Stimulated activated CD4-positive, alpha-beta T cell treated with anti-CD3 and anti-CD28 coated beads, Interleukin-2, amount 100 ng/mL, for 48 hours (primary cell): Measurements from ENCODE around the gene SPON1.
"Not testable (repeated sequence)": the region's sequence is repeated elsewhere in the genome, so short reads cannot be mapped to it uniquely, and the experiment has no call there.

ENCODE experiments used
- DNase-seq, 2 donors: peaks; one replicate each; pipeline ENCODE4 v3.0.0-alpha.2; 2020

Gene SPON1

DNA sequence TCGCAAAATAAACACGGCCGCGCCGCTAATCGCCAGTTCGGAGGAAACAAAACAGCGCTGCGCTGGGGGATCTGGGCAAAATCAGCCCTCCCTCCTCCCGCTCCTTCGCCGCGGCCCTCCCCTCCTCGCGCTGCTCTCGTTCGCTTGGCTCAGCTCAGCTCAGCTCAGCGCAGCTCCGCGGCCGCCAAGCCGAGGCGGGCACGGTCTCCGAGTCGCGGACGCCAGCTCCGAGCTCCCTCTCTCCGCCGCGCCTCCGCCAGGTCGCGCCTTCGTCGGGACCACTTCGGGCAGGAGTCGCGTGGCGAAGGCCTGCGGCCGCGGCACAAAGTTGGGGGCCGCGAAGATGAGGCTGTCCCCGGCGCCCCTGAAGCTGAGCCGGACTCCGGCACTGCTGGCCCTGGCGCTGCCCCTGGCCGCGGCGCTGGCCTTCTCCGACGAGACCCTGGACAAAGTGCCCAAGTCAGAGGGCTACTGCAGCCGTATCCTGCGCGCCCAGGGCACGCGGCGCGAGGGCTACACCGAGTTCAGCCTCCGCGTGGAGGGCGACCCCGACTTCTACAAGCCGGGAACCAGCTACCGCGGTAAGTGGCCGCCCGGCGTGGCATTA lies at the start of gene SPON1:
Gene SPON1, plus strand, starts transcription at position 162 of the 607 bp plus-strand sequence. Its CDS starts 182 bp downstream, at position 344.
- DNase-seq, result peak; percentile 22 to 29

DNA sequence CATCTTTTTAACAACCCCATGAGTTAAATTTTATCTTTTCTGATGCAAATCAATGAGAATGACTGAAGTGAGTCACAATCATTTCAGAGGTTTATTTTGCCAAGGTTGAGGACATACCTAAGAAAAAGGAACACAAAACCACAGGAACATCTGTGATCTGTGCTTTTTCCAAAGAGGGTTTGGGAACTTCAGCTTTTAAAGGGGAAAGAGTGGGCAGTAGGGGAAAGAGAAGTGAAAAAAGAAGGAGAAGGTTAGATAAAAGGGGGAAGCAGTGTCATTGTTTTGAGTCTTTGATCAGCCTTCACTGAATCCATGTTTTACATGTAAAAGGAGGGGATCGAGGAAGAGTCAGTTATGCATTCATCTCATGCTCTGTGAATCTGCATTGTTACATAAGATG lies 45.3 kb upstream of the SPON1 start:
- DNase-seq, result no peak

DNA sequence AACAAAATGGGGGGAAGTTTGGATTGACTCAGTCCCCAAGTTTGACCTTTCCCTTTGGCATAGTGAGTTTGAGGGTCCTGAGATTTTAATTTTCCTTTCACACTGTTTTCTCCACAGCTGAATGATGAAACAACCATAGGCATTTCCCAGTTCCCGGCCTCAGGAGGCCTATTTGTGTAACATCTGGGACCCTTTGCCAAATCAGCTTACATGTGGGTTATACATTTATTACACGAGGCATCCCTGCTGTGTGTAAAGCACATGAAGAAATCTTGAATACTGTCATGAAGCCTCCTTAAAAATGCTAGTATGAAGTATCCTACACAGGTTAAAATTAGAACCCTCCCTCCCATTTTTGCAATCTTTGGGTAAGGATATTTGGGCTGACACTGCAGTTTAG lies 44.6 kb upstream of the SPON1 start:
- DNase-seq, result no peak

DNA sequence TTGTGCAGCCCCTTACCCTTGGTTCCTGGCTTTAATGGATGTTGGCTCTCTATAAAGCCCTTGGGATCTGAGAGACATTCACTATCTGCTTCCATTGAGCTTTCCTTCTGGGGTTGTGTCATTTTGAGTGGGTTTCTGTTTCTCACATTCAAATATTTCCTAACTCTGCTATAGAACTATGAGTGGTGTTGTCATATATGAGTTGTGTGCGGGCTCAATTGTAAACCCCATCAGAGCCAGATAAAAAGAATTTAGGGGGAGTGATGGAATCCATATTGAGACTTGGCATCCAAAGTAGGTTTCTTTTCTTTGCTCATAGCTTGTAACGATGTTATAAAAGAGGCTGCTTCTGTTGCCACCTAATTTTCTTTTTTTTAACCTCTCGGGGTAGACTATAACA lies 41.8 kb upstream of the SPON1 start:
- no peak for DNase-seq

DNA sequence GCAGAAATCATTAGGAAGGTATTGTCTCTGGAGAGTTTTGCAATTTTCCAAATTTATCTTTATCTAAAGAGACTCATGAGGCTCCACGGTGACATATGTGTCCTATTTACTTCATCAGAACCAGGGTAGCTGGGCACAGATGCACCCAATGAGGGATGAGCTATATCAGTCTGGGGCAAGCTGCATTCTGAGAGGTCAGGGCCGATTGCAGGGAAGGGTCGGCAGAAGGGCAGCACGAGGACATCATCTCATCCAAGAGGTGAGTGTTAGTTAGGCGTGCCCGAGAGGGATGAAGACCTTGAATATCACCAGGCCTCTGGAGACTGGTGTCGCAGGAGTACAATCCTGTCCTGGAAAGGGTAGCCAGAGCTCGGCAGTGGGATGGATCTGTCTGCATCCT lies 41.0 kb upstream of the SPON1 start:
- DNase-seq, result no peak

DNA sequence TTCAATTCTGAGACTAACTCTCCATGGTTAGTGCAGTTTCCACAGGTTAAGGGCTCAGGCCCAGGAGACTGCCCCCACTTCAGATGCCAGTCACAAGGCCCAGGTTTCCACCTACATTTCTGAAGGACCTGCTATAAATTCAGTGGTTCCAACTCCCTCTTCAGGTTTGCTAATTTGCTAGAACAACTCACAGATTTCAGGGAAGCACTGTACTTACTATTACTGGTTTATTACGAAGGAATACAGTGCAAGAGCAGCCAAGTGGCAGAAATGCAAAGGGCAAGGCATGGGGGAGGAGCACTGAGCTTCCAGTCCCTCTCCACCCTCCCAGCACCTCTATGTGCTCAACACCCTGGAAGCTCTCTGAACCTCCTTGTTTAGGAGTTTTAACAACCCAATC lies 39.3 kb upstream of the SPON1 start:
- no peak for DNase-seq

DNA sequence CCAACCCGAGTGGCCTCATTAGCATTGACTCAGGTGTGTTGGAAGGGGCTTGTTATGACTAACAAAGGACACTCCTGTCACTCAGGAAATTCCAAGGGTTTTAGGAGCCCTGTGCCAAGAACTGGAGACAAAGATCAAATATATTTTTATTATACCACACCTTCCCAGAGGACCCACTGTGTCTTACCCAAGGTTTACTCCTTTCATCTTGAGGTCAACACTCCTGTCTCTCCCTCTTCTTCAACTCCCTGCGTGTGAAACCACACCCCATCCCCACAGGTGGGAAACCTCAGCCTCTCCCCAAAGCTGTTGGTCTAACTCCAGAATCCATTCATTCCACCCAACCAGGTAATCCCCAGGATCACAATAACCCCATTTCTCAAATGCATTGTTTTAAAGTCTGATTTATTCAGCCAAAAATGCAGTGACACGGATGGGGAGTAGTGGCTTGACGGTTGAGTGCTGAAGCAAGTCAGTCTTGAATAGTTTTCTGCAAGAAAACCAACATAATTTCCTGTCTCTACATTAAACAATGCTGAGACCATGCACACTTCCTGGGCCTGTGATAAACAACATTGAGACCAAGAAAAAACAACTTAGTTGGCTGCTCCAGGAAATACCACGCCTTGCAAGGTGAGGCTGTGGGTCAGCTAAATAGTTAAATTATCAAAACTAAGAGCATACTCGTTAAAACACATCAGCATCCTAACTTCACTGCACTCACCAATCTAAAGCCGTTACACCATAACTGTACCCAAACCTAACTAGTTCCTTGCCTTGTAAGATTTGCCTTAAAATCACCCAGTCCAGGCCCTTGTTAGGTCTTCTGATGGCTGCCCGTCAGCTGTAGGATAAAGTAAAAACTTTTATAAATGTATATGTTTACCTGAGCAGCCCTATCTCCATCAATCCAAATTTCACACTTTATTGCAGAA lies 38.5 kb upstream of the SPON1 start:
- no peak for DNase-seq

DNA sequence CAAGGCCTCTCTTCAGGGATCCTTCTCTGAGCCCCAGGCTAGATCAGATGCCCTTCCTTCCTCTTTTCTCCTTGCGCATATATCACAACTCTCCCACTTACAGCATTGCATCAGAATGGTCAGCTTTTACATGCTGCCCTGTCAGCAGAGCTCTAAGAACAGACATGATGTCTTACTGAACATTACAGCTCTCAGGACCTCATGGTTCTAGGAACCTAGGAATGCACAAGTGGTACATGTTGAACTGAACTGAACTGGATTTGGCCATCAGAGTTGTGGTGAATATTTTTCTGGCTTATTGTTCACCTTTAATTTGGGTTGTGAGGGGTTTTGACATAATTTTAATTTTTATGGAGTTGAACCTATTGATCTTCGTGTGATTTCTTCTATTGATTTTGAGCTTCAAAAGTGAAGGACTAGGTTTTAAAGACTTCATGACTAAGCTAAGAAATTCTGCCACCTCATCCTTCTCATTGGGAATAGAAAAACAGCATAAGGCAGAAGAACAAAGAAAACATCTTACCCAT lies 37.7 kb upstream of the SPON1 start:
- DNase-seq, result no peak

DNA sequence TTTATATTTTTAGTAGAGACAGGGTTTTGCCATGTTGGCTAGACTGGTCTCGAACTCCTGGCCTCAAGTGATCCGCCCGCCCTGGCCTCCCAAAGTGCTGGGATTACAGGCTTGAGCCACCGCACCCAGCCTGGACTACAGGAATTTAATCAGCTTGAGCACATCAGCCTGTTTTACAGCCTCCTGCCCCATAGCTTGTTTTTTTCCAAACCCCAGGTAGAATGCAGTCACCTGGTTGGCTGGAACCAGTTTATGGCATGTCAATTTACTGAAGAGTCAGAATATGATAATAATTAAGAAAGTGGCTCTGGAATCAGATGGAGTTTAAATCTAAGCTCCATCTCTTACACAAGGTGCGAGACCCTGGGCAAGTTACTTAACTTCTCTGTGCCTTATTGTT lies 36.2 kb upstream of the SPON1 start:
- DNase-seq, result not testable (repeated sequence)

DNA sequence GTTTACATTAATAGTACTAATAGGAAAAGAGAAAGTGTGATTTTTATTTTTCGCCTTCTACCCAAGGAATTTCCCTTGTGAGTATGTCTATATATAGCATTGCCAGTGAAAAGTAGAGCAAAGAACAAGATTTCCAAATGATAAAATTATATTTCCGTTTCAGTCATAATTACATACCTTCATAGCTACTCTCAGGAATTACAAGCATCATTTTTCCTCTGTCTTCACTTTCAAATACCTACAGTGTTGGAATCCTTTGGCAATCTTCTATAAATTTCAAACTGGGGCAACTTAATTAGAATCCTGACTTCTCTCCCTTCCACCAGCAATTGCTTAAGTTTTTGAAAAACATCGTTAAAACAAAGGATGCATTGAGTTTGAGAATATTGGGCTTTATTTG lies 35.5 kb upstream of the SPON1 start:
- DNase-seq, result no peak

DNA sequence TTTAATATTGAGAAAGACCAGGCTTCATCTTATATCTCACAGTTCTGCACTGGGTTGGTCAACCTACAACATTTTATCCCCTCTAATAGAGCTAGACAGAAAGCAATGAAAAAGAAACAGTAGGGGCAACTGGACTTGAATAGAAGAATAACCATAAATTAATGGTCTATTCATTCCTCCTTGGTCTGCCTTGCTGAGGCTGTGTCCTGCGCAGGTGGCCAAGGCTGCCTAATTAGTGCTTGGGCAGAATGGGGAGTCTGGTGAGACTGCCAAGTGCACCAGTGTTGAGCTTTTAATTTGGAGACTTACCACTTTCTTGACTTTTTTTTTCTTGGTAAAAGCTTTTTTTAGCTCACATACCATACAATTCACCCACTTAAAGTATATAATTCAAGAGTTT lies 35.0 kb upstream of the SPON1 start:
- DNase-seq, result no peak

DNA sequence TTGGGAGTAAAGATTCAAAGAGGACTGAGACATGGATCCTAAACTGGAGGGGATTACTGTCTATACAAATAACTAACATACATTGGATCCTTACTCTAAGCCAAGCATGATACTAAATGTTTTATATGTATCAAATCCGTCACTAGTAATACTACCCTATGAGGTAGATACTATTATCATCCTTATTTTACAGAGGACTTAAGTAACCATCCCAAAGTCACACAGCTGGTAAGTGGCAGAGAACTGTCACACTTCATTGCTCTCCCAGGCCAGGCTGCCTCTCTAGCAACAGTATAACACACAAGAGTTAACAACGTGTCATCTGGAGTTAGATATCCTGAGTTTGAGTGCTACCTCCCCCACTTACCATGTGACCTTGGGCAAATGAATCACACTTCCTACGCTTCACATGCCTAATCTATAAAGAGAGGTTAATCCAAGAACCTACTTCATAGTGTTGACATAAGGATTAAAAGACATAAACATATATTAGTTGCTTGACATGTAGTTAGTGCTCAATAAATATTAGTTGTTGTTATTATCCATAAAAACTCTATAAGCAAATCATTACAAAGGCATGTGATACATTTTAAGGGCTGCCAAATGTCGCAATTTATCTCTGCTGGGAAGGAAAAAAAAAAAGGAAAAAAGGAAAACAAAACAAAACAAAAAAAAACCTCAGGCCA lies 33.8 kb upstream of the SPON1 start:
- DNase-seq, result no peak

DNA sequence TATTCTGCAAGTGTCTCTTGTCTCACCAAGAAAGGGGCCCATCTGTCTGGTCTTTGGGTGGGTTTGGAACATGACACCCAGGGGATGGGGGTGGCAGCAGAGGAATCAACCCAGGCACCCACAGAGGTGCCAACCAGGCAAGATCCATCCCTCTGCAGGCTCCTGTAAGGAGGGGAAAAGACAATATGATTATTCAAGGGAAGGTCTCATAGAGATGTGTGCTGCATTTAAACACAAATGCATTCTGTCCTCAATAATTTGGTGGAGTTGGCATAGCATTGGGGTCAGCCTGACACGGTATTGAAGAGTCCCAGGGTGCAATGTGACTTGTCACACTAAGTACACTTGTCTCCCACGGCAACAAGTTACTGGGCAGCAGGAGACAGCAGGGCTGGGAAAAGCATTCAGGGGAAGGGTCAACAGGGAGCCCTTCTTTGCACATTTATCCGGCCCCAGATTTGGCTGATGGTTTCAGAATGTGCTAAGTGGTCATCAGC lies 33.1 kb upstream of the SPON1 start:
- no peak for DNase-seq

DNA sequence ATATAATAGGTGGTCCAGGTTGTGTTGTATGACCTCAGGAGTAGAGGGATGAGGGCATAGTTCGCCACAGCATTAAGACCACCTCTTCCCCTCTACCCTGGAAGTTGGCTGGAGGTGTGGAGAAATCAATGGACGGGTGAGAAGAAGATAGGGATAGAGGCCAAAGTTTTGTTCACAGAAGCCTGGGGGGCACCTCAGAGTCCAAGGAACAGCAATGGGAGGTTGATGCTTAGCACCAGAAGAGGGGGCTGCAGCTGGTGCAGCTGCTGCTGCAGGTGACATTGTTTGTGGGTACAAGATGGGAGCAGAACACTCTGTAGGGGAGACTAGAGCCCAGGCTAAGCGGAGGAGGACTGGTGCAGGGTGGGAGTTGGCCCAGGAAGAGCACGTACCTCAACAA lies 31.2 kb upstream of the SPON1 start:
- no peak for DNase-seq

DNA sequence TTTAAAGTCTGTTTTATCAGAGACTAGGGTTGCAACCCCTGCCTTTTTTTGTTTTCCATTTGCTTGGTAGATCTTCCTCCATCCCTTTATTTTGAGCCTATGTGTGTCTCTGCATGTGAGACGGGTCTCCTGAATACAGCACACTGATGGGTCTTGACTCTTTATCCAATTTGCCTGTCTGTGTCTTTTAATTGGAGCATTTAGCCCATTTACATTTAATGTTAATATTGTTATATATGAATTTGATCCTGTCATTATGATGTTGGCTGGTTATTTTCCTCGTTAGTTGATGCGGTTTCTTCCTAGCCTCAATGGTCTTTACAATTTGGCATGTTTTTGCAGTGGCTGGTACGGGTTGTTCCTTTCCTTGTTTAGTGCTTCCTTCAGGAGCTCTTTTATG lies 25.4 kb upstream of the SPON1 start:
- DNase-seq, result not testable (repeated sequence)

DNA sequence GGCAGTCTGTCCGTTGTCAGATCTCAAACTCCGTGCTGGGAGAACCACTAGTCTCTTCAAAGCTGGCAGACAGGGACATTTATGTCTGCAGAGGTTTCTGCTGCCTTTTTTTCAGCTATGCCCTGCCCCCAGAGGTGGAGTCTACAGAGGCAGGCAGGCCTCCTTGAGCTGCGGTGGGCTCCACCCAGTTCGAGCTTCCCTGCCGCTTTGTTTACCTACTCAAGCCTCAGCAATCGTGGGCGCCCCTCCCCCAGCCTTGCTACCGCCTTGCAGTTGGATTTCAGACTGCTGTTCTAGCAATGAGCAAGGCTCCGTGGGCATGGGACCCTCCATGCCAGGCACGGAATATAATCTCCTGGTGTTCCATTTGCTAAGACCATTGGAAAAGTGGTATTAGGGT lies 23.7 kb upstream of the SPON1 start:
- DNase-seq, result not testable (repeated sequence)

DNA sequence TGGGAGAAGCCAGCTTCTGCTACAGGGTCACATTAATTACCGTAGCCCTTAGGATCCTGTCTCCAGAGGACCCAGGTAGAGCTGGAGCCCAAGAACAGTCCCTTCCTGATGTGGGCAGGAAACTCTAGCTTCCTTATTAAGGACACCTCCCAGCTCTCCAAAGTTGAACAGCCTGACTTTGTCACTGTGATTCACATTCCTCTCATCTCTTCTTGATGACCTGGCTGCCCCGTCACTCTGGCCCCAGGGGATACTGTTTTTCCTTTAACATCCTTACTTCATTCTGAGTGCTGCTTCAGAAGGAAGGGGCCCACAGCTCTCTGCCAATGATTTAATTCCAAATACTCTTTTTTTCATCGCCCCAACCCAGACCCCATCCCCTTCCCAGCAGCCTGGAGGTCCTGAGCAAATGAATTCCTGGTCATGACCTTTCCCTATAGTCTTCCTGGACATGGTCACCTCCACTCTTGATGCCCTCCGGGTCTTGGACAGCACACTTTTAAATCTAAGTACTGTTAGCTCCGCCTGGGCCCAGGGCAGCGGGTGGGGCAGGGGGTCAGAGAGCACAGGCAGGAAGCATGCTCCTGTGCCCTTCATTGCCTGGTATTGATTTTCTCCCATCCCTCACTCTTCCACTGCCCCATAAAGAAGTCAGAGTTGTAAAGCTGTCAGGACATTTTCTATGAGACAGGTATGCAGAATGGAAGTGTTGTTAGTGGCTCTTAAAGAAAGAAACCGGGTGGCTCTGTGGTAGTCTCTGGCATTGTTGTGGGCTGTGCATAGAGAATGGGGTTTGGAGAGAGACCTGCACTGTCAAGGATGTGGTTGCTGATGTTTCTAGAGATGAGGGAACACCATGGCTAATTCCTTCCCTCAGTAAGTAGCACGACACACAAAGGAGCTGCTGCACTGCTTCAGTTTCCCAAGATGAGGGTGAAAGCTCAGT lies 22.3 kb upstream of the SPON1 start:
- DNase-seq, result no peak

DNA sequence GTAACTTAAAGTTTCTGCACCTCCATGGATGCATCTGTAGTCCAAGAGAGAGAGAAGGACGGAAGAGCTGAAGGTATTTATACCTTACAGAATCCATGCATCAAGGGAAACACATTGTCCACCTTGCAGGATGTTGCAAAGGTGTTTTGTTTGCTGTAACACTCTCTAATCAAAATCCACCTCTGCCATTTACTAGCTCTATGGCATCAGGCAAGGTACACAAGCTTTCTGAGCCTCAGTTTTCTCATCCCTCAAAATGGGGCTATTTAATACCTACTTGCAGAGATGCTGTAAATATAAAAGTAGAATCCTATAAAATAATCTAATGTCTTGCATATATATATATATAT lies 21.6 kb upstream of the SPON1 start:
- DNase-seq, result no peak

DNA sequence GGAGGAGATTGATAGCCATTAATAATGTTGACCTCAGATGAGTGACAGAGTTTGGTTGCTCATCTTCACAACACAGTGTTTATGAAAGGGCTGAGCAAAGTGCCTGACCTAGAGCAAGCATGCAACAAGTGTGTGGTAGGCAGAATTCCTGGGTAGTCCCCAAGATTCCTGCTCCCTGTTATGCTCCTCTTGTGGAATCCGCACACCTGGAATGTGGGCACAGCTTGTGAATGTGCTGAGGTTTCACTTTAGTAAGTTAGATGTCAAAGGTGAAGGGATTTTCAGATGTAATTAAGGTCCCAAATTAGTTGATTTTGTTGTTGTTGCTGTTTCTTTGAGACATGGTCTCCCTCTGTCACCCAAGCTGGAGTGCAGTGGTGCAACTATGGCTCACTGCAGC lies 20.7 kb upstream of the SPON1 start:
- DNase-seq, result no peak

DNA sequence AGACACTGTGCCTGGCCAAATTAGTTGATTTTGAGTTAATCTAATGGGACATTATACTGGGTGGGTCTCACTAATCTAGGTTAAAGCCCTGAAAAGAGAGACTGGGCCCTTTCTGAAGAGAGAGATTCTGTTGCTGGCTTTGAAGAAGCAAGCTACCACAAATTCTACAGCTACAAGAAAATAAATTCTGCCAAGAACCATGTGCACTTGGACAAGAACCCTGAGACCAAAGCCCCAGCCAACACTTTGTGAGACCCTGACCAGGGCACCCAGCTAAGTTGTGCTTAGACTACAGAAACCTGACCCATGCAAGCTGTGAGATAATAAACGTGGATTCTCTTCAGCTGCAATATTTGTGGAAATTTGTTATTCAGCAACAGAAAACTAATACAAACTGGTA lies 20.1 kb upstream of the SPON1 start:
- DNase-seq, result no peak

DNA sequence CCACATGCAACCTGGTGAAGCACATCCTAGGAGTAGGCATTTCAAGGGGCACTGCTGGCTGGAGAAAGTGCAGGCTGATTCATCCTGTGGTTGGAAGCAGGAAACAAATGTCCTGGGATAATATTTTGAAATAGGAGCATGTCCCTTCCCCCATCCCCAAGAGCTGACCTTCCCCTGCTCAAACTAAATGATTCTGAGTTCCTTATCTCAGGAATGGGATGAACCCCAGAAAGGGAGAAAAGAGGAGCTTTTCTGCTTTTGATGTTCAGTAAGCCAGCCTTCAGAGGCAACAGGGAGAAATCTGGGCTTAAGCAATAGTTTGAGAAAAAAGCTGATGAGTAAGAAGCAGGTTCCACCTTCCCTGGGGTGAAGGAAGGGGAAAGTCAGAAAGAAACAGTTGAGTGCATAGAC lies 19.5 kb upstream of the SPON1 start:
- no peak for DNase-seq

DNA sequence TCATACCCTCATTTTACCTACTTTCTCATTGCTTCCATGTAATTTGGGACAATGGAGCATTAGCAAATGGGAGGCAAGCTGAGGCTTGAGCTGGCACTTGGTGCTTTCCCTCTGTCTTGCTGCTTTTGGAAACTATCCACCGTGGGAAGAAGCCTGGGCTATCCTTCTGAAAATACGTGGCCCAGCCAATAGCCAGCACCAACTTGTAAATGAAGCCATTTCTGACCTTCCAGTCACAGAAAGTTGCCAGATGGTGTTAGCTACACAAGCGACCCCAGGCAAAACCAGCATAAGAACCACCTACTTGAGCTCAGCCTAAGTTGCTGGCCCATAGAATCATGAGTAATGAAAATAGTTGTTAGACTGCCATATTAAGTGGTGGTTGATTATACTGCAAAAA lies 18.5 kb upstream of the SPON1 start:
- DNase-seq, result no peak
